Activated naive CD4-positive, alpha-beta T cell treated with anti-CD3 and anti-CD28 coated beads, Interleukin-2, amount 50 U/mL, for 24 hours (primary cell): ENCODE measurements around the gene SCAPER.
"Not testable (repeated sequence)": the region's sequence is repeated elsewhere in the genome, so short reads cannot be mapped to it uniquely, and the experiment has no call there.

Experiments used
- H3K27ac Mint-ChIP-seq: one replicate; pipeline ENCODE4 v1.8.0; 2021; ENCODE audit warnings: mild to moderate bottlenecking, mixed read lengths
- H3K27me3 Mint-ChIP-seq: one replicate; pipeline ENCODE4 v1.8.0; 2021; ENCODE audit warnings: mixed read lengths
- H3K36me3 Mint-ChIP-seq: one replicate; pipeline ENCODE4 v1.8.0; 2021; ENCODE audit warnings: mixed read lengths
- H3K4me1 Mint-ChIP-seq: one replicate; pipeline ENCODE4 v1.8.0; 2021; ENCODE audit warnings: mixed read lengths
- H3K4me3 Mint-ChIP-seq: one replicate; pipeline ENCODE4 v1.8.0; 2021; ENCODE audit warnings: mild to moderate bottlenecking, mixed read lengths
- H3K9me3 Mint-ChIP-seq: one replicate; pipeline ENCODE4 v1.8.0; 2021; ENCODE audit warnings: mixed read lengths

Gene SCAPER

DNA sequence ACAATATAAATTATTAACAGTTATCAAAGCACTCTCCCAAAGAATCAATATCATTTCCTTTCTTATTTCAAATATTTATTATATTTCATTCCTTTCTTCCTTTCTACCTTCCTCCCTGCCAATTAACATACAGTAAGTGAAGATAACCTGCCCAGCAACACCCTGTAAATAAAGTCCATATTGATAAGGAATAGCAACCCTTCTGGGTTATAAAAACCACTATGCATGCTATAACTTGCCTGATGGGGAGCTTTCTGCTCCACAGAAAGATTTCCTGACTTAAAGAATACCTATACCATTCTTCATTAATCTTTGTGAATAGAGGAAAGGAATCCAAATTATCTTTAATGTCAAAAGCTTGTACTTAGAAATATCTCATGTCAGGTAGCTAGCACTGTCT is 402.0 kb downstream of the SCAPER start:
- H3K27me3 Mint-ChIP-seq = no peaks in the 10 kb centered on the region
- no peaks in the 10 kb centered on the region for H3K4me1 Mint-ChIP-seq
- H3K4me3 Mint-ChIP-seq = no peak overlapping the region
- H3K27ac Mint-ChIP-seq = no peak overlapping the region
- no peaks in the 10 kb centered on the region for H3K9me3 Mint-ChIP-seq
- H3K36me3 Mint-ChIP-seq = peaks cover 28% of the 10 kb centered on the region

- Mint-ChIP-seq H3K9me3 (no peaks in the 10 kb centered on the region), H3K27me3 (no peaks in the 10 kb centered on the region), H3K36me3 (peaks cover 28% of the 10 kb centered on the region), H3K4me3 (no peak overlapping the region), H3K4me1 (no peaks in the 10 kb centered on the region), H3K27ac (no peak overlapping the region)
Measured at GRCh38 chr15:76502678-76503077, 402.5 kb downstream of the SCAPER start.

- H3K36me3 Mint-ChIP-seq = peaks cover 32% of the 10 kb centered on the region
- not testable (repeated sequence) for H3K27me3 Mint-ChIP-seq, H3K4me1 Mint-ChIP-seq, H3K9me3 Mint-ChIP-seq, H3K27ac Mint-ChIP-seq, H3K4me3 Mint-ChIP-seq
Measured at GRCh38 chr15:76502185-76502584, 403.0 kb downstream of the SCAPER start.

GRCh38 chr15:76501726-76502125 is 403.4 kb downstream of the SCAPER start:
- peaks cover 31% of the 10 kb centered on the region for H3K36me3 Mint-ChIP-seq
- no peak overlapping the region for H3K4me3 Mint-ChIP-seq

GRCh38 chr15:76501011-76501410 is 404.1 kb downstream of the SCAPER start:
- peaks cover 30% of the 10 kb centered on the region for H3K36me3 Mint-ChIP-seq
- H3K4me3 Mint-ChIP-seq = no peak overlapping the region
- no peaks in the 10 kb centered on the region for H3K4me1 Mint-ChIP-seq
- no peaks in the 10 kb centered on the region for H3K9me3 Mint-ChIP-seq
- H3K27me3 Mint-ChIP-seq = no peaks in the 10 kb centered on the region
- no peak overlapping the region for H3K27ac Mint-ChIP-seq

More at GRCh38 chr15:76501726-76502125, 403.4 kb downstream of the SCAPER start:
- Mint-ChIP-seq H3K27ac (no peak overlapping the region), H3K4me1 (no peaks in the 10 kb centered on the region), H3K27me3 (no peaks in the 10 kb centered on the region), H3K9me3 (no peaks in the 10 kb centered on the region)

DNA sequence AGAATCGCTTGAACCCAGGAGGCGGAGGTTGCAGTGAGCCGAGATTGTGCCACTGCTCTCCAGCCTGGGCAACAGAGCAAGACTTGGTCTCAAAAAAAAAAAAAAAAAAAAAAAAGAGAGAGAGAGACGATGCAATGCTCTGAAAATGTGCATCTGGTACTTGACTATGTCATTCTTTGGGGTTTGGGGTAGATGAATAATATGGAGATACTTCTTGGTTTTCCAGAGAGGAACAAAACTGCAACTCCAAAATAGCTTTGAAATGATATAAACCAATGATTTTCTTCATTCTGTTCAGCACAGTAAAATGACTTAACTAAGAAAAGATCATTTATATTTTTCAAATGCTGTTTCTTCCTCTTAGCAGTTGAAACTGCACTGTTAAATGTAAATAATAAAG is 409.7 kb downstream of the SCAPER start:
- Mint-ChIP-seq H3K27ac (no peak overlapping the region), H3K4me1 (no peaks in the 10 kb centered on the region), H3K9me3 (no peaks in the 10 kb centered on the region), H3K27me3 (no peaks in the 10 kb centered on the region), H3K4me3 (no peak overlapping the region), H3K36me3 (peaks cover 12% of the 10 kb centered on the region)

- Mint-ChIP-seq H3K4me3 (no peak overlapping the region), H3K4me1 (no peaks in the 10 kb centered on the region), H3K36me3 (peaks cover 19% of the 10 kb centered on the region), H3K27me3 (no peaks in the 10 kb centered on the region), H3K27ac (no peak overlapping the region), H3K9me3 (peaks cover 8% of the 10 kb centered on the region)
Measured at GRCh38 chr15:76492538-76492937, 412.6 kb downstream of the SCAPER start.

- H3K4me3 Mint-ChIP-seq = no peak overlapping the region
- no peaks in the 10 kb centered on the region for H3K9me3 Mint-ChIP-seq
- no peaks in the 10 kb centered on the region for H3K4me1 Mint-ChIP-seq
- H3K36me3 Mint-ChIP-seq = peaks cover 10% of the 10 kb centered on the region
- no peaks in the 10 kb centered on the region for H3K27me3 Mint-ChIP-seq
- H3K27ac Mint-ChIP-seq = no peak overlapping the region
Measured at GRCh38 chr15:76483752-76484151, 421.4 kb downstream of the SCAPER start.

DNA sequence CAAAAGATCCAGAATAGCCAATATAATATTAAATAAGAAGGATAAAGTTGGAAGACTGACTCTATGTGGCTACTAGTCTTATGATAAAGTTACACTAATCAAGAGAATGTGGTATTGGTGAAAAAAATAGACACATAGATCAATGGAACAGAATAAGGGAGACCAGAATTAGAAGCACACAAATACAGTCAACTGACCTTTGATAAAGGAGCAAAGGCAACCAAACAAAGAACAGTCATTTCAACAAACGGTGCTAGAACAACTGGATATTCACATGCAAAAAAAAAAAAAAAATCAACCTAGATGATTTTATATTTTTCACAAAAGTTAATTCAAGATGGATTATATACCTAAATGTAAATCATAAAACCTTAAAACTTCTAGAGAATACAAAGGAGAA is 422.1 kb downstream of the SCAPER start:
- Mint-ChIP-seq H3K36me3 (peaks cover 10% of the 10 kb centered on the region), H3K9me3 (no peaks in the 10 kb centered on the region), H3K4me1 (no peaks in the 10 kb centered on the region), H3K27ac (no peak overlapping the region), H3K4me3 (no peak overlapping the region), H3K27me3 (no peaks in the 10 kb centered on the region)

DNA sequence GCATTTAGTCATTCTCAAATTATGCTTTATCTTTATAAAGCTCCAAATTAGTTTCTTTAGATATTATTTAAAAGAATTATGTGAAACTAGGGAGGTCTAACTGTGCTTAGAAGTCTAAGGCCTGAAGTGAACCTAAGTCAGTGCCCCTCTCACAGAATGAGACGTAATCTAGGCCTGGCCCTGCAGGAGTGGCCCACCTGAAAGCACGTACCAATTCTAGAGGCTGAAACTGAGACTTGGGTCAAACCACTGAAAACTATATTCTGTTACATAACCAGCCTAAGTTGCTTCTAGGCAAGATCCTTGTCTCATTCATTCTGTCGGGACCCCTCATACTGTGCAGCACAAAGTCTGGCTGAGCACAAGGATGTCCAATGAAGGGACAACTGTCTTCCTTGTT is 424.9 kb downstream of the SCAPER start:
- no peaks in the 10 kb centered on the region for H3K27me3 Mint-ChIP-seq
- H3K4me1 Mint-ChIP-seq = no peaks in the 10 kb centered on the region
- no peak overlapping the region for H3K4me3 Mint-ChIP-seq
- no peaks in the 10 kb centered on the region for H3K9me3 Mint-ChIP-seq
- H3K27ac Mint-ChIP-seq = no peak overlapping the region
- H3K36me3 Mint-ChIP-seq = peaks cover 7% of the 10 kb centered on the region

DNA sequence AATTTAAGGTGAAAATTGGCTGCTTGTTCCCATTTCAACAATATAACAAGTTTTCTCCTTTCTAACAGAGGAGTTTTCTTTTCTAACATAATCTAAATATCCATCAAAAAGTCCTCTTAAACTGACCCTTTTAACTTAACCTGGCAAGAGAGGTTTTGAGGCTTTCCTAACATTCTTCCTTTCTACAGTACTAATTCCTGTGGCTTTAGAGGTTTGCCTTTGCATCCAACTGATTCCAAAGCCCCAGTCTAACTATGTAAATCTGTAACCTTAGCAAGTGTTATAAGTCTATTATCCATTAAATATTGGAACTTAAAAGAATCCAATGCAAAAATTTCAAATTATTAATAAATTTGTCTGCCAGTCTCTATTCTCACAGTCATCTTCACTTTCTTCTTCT is 434.4 kb downstream of the SCAPER start:
- Mint-ChIP-seq H3K4me1 (no peaks in the 10 kb centered on the region), H3K9me3 (peaks cover 19% of the 10 kb centered on the region), H3K36me3 (peaks cover 64% of the 10 kb centered on the region), H3K4me3 (no peak overlapping the region), H3K27ac (no peak overlapping the region), H3K27me3 (no peaks in the 10 kb centered on the region)

DNA sequence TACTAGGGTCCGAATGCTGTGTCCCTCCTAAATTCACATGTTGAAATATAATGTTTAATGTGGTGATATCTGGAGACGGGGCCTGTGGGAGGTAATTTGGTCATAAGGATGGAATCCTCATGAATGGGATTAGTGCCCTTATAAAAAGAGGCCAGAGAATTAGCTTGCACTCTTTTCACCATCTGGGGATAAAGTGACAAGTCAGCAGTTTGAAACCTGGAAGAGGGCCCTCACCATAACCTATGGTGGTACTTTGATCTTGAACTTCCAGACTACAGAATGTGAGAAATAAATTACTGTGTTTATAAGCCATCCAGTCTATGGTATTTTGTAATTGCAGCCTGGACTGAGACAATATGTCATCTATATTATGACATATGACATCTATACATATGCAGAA is 436.4 kb downstream of the SCAPER start:
- Mint-ChIP-seq H3K4me3 (no peak overlapping the region), H3K4me1 (no peaks in the 10 kb centered on the region), H3K27ac (no peak overlapping the region), H3K27me3 (no peaks in the 10 kb centered on the region), H3K36me3 (peaks cover 67% of the 10 kb centered on the region), H3K9me3 (peaks cover 19% of the 10 kb centered on the region)

DNA sequence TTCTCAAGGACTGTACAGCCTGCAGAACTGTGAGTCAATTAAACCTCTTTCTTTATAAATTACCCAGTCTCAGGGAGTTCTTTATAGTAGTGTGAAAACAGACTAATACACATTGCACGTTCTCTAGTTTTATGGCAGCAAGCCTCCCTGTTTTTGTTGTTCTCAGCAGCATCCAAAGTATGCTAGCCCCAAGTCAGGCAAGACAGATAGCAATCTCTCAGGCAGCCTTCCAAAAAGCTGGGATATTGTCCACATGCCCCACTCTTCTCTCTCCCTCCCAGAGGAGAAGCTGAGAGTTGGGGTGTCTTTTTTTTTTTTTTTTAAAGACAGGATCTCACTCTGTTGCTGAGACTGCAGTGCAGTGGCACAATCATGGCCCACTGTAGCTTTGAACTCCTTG is 438.0 kb downstream of the SCAPER start:
- Mint-ChIP-seq H3K27me3 (no peaks in the 10 kb centered on the region), H3K4me3 (no peak overlapping the region), H3K36me3 (peaks cover 71% of the 10 kb centered on the region), H3K9me3 (peaks cover 19% of the 10 kb centered on the region), H3K4me1 (no peaks in the 10 kb centered on the region), H3K27ac (no peak overlapping the region)

DNA sequence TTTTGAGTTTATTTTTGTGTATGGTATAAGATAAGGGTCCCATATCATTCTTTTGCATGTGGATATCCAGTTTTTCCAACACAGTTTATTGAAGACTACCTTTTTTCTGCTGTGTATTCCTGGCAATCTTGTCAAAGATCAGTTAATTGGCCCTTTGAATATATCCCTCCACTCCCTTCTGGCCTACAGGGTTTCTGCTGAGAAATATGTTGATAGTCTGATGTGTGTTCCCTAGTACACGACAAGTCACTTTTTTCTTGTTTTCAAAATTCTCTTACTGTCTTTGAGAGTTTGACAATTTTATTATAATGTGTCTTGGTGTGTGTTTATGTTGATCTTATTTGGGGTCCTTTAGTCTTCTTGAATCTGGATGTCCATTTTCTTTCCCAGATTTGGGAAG is 439.4 kb downstream of the SCAPER start:
- no peak overlapping the region for H3K27ac Mint-ChIP-seq
- peaks cover 19% of the 10 kb centered on the region for H3K9me3 Mint-ChIP-seq
- H3K4me3 Mint-ChIP-seq = no peak overlapping the region
- H3K36me3 Mint-ChIP-seq = peaks cover 66% of the 10 kb centered on the region
- H3K4me1 Mint-ChIP-seq = no peaks in the 10 kb centered on the region
- no peaks in the 10 kb centered on the region for H3K27me3 Mint-ChIP-seq

DNA sequence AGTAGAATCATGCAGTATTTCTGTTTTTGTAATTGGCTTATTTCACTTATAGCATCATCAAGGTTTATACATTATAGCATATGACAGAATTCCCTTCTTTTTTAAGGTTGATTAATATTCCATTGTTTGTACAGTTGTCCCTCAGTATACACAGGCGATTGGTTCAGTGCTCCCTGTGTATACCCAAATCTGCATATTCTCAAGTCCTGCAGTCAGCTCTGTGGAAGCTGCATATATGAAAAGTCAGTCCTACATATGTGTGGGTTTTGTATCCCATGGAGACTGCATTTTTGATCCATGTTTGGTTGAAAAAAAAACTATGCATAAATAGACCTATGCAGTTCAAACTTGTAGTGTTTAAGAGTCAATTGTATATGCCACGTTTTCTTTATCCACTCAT is 440.9 kb downstream of the SCAPER start:
- peaks cover 60% of the 10 kb centered on the region for H3K36me3 Mint-ChIP-seq
- H3K9me3 Mint-ChIP-seq = peaks cover 14% of the 10 kb centered on the region
- no peak overlapping the region for H3K4me3 Mint-ChIP-seq
- no peaks in the 10 kb centered on the region for H3K4me1 Mint-ChIP-seq
- no peaks in the 10 kb centered on the region for H3K27me3 Mint-ChIP-seq
- no peak overlapping the region for H3K27ac Mint-ChIP-seq

- Mint-ChIP-seq H3K4me3 (no peak overlapping the region), H3K4me1 (no peaks in the 10 kb centered on the region), H3K27me3 (no peaks in the 10 kb centered on the region), H3K27ac (no peak overlapping the region), H3K36me3 (peaks cover 37% of the 10 kb centered on the region), H3K9me3 (peaks cover under 1% of the 10 kb centered on the region)
Measured at GRCh38 chr15:76460871-76461270, 444.3 kb downstream of the SCAPER start.

DNA sequence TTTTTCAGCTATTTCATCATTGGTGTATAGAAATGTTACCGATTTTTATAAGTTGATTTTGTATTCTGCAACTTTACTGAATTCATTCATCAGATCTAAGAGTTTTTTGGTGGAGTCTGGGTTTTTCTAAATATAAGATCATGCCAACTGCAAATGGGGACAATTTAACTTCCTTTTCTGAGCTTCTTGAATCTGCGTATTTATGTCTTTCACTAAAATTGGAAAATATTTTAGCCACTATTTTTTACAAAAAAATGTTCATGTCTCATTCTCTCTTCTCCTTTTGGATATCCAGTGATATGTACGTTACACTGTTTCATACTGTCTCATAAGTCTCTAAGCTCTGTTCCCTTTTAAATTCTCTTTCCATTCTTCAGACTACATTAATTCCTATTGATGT is 444.8 kb downstream of the SCAPER start:
- no peaks in the 10 kb centered on the region for H3K27me3 Mint-ChIP-seq
- H3K36me3 Mint-ChIP-seq = peaks cover 31% of the 10 kb centered on the region
- H3K4me1 Mint-ChIP-seq = no peaks in the 10 kb centered on the region
- no peak overlapping the region for H3K27ac Mint-ChIP-seq
- H3K4me3 Mint-ChIP-seq = no peak overlapping the region
- no peaks in the 10 kb centered on the region for H3K9me3 Mint-ChIP-seq
